B cell (primary cell): ENCODE measurements around the gene IGFL4. TPM values are rescaled to one million over a fixed set of nuclear protein-coding genes. Genes with fewer than 3 reads are reported as not detected.
A peak's percentile ranks its signal among the peaks of the same experiment; 100 is the strongest.

ENCODE experiments used
- ATAC-seq: fragments of 200-7000 bp; cut with Tn5 transposase; one replicate; pipeline ENCODE4 v1.10.0; 2021; ENCODE audit warnings: low read depth, mild to moderate bottlenecking, moderate number of reproducible peaks, moderate library complexity
- CTCF ChIA-PET: fragments of 350-600 bp; sonication (Branson Sonifier 250); formaldehyde crosslinking; loops from one replicate; lab custom pipeline; 2021; ENCODE audit warnings: antibody characterized with exemption, inconsistent platforms; lab: Charles Lee
- POLR2A ChIA-PET: fragments of 350-600 bp; sonication (Branson Sonifier 250); formaldehyde crosslinking; loops from one replicate; lab custom pipeline; 2021; ENCODE audit warnings: antibody characterized with exemption; lab: Charles Lee
- DNase-seq: peaks from one replicate; pipeline ENCODE4 v3.0.0; 2013
- H2AFZ ChIP-seq: 2 replicates; pipeline ENCODE4 v1.6.1; 2012; ENCODE audit warnings: mild to moderate bottlenecking, low read depth, low read length; ENCODE audit not compliant: insufficient read depth, poor library complexity, severe bottlenecking
- H3K27ac ChIP-seq, 2 donors: 1 replicate in 1 of 2; 2 replicates in 1 of 2; pipeline ENCODE4 v1.5.1; 2012 to 2013; ENCODE audit warnings: low read length in 2 of 2, mild to moderate bottlenecking in 2 of 2, moderate library complexity in 1 of 2
- H3K27me3 ChIP-seq, 4 experiments: fragments of 200-600 bp in 1 of 4; sonication (generic) in 1 of 4; replicated peaks in 1 of 4; 1 replicate in 2 of 4; 2 replicates in 2 of 4; pipeline versions ENCODE4 v1.6.1 to v1.7.0; 2013 to 2016; ENCODE audit warnings: low read length in 3 of 4, mild to moderate bottlenecking in 2 of 4, mixed read lengths in 1 of 4, moderate library complexity in 1 of 4; ENCODE audit not compliant: insufficient read depth in 4 of 4, control insufficient read depth in 3 of 4; ENCODE audit errors: control extremely low read depth in 1 of 4
- H3K36me3 ChIP-seq, 2 experiments: replicated peaks in 1 of 2; 1 replicate in 1 of 2; 2 replicates in 1 of 2; pipeline versions ENCODE4 v1.6.1 to v1.7.1; 2013; ENCODE audit warnings: low read length in 1 of 2; ENCODE audit not compliant: insufficient read depth in 2 of 2, control insufficient read depth in 1 of 2; ENCODE audit errors: control extremely low read depth in 1 of 2, extremely low read depth in 1 of 2
- H3K4me1 ChIP-seq, 2 donors: fragments of 200-600 bp in 1 of 2; sonication (generic) in 1 of 2; 1 replicate in 1 of 2; 2 replicates in 1 of 2; pipeline versions ENCODE4 v1.5.1 to v1.6.1; 2013 to 2017; ENCODE audit warnings: low read length in 2 of 2; ENCODE audit not compliant: control insufficient read depth in 2 of 2, insufficient read depth in 2 of 2
- H3K4me2 ChIP-seq: replicated peaks from 2 replicates; pipeline ENCODE3; 2012; ENCODE audit warnings: mild to moderate bottlenecking, low read depth, low read length; ENCODE audit not compliant: poor library complexity, severe bottlenecking
- H3K4me3 ChIP-seq, 5 experiments: fragments of 200-600 bp in 1 of 5; sonication (generic) in 1 of 5; 1 replicate in 3 of 5; 2 replicates in 2 of 5; pipeline versions ENCODE4 v1.5.1 to v1.7.0; 2011 to 2016; ENCODE audit warnings: low read length in 4 of 5, mild to moderate bottlenecking in 4 of 5, low read depth in 2 of 5, control low read depth in 1 of 5, moderate library complexity in 1 of 5; ENCODE audit not compliant: insufficient read depth in 1 of 5; ENCODE audit errors: control extremely low read depth in 1 of 5, extremely low read depth in 1 of 5
- H3K79me2 ChIP-seq: fragments of 200-600 bp; sonication (generic); one replicate; pipeline ENCODE4 v1.6.0; 2016; ENCODE audit warnings: low read length; ENCODE audit not compliant: control insufficient read depth, insufficient read depth
- H3K9ac ChIP-seq: fragments of 200-600 bp; sonication (generic); 2 replicates; pipeline ENCODE4 v1.6.1; 2017; ENCODE audit warnings: mild to moderate bottlenecking, low read length, moderate library complexity
- H3K9me3 ChIP-seq, 3 donors: one replicate each; pipeline versions ENCODE4 v1.6.1 to v1.7.1; 2013; ENCODE audit warnings: low read length in 2 of 3; ENCODE audit not compliant: control insufficient read depth in 2 of 3, insufficient read depth in 1 of 3; ENCODE audit errors: control extremely low read depth in 1 of 3
- H4K20me1 ChIP-seq: 2 replicates; pipeline ENCODE4 v1.6.0; 2012; ENCODE audit warnings: mild to moderate bottlenecking, low read length; ENCODE audit not compliant: insufficient read depth, control insufficient read depth, poor library complexity, severe bottlenecking
- H3K27ac Mint-ChIP-seq: one replicate; pipeline ENCODE4 v1.8.0; 2021; ENCODE audit warnings: mixed read lengths
- H3K27me3 Mint-ChIP-seq: one replicate; pipeline ENCODE4 v1.8.0; 2021; ENCODE audit warnings: mixed read lengths
- H3K4me1 Mint-ChIP-seq: one replicate; pipeline ENCODE4 v1.8.0; 2021; ENCODE audit warnings: mixed read lengths
- H3K4me3 Mint-ChIP-seq: one replicate; pipeline ENCODE4 v1.8.0; 2021; ENCODE audit warnings: mixed read lengths
- H3K9me3 Mint-ChIP-seq: one replicate; pipeline ENCODE4 v1.8.0; 2022; ENCODE audit warnings: mixed read lengths; ENCODE audit not compliant: insufficient read depth
- EZH2 ChIP-seq: IDR thresholded peaks from 2 replicates; pipeline ENCODE4 v1.6.1; 2012; ENCODE audit warnings: borderline replicate concordance, low read depth, mild to moderate bottlenecking, moderate library complexity, low read length; ENCODE audit not compliant: insufficient read depth, poor library complexity, severe bottlenecking
- WGBS: methylation state at CpG from one replicate; pipeline ENCODE4 v1.1.5; 2013; ENCODE audit warnings: missing lambda C conversion rate; ENCODE audit not compliant: insufficient coverage; 5-methylcytosine and 5-hydroxymethylcytosine counted together
- intact Hi-C: fragments of 100-400 bp; cut with micrococcal nuclease; formaldehyde crosslinking; loops from one replicate; pipeline ENCODE4 v1.10.0; 2022
- polyA plus RNA-seq: library from polyadenylated mRNA; depleted of rRNA; stranded (reverse); fragments of >200 nt; gene quantifications from 2 replicates; pipeline ENCODE4 v1.2.3, GENCODE V29; 2012
- total RNA-seq, 2 donors: library from RNA; stranded (reverse); fragments of 120-200 nt in 1 of 2; gene quantifications; 1 replicate in 1 of 2; 2 replicates in 1 of 2; pipeline versions ENCODE4 v1.2.3 to v1.2.4, GENCODE V29; 2013 to 2022
- TF ChIP-seq, protein P1 (sequence below): fragments of 200-600 bp; IDR thresholded peaks from one replicate; pipeline ENCODE4 v1.8.0; 2022; ENCODE audit warnings: antibody characterized with exemption, mild to moderate bottlenecking

IGFL4 gene
- total and polyA plus RNA-seq, 2 donors (not counting 1 experiment from before 2014, with no cell fraction given) = not detected

DNA sequence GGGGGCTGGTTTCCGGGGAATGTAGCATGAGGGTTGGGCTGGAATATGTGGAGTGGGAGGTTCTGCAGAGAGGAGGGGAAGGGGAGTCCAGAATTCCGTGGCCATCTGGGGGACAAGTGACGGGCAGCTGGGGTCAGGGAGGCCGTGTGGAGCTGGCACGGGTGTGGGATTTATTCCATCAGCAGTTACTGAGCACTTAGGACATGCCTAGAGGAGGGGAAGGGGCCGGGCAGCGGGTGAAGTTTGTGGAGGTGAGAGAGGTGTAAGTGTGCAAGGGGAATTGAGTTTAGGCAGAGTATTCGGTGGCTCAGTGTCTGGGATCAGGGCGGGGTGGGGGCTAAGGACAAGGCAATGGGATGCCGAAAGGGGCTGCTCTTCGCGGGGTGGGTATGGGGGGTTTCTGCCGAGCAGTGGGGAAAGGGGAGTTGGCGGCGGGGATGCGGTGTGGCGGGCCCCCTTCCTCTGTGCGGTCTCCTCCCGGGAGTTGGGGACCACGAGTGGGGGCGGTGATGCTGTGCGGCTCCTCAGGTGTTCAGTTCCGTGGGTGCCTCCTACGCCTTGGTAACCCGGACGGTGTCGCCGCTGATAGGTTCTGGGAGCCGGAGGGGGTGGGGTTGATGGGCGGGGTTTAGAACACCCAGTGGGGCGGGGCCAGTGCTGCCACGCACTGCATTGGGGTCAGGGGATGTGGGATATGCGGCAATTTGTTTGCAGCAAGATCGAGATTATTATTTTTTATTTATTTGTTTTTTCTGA is 40.1 kb downstream of the IGFL4 start:
- H3K4me2 ChIP-seq = peak overlapping the region; percentile 69

More for the DNA sequence above, 40.1 kb downstream of the IGFL4 start:
- peak; percentile 97 for ATAC-seq
- intact Hi-C loops = no loop called here
- Histone ChIP-seq H3K27me3 (peaks cover 0 to 16% (median 7%) of the 10 kb centered on the region in 4 experiments), H3K4me1 (peaks cover 21 to 23% of the 10 kb centered on the region in 2 donors), H3K36me3 (no peaks in the 10 kb centered on the region), H3K27ac (no peak overlapping the region), H3K9ac (no peak overlapping the region), H3K9me3 (peaks cover 0 to 6% (median 0%) of the 10 kb centered on the region in 3 donors), H2AFZ (peak overlapping the region; percentile 41), H3K4me3 (peak overlapping the region in 1 of 5 experiments; percentile 8), H4K20me1 (peaks cover 34% of the 10 kb centered on the region), H3K79me2 (peaks cover 52% of the 10 kb centered on the region)
- peak overlapping the region; percentile 81 for H3K4me3 Mint-ChIP-seq
- DNase-seq = peak; percentile 76
- POLR2A ChIA-PET = no interaction called here
- WGBS = 3% methylated on average over 30 of the region's 34 CpGs
- no peaks in the 10 kb centered on the region for H3K9me3 Mint-ChIP-seq
- H3K27me3 Mint-ChIP-seq = peaks cover 20% of the 10 kb centered on the region
- TF ChIP-seq, protein P1, sequence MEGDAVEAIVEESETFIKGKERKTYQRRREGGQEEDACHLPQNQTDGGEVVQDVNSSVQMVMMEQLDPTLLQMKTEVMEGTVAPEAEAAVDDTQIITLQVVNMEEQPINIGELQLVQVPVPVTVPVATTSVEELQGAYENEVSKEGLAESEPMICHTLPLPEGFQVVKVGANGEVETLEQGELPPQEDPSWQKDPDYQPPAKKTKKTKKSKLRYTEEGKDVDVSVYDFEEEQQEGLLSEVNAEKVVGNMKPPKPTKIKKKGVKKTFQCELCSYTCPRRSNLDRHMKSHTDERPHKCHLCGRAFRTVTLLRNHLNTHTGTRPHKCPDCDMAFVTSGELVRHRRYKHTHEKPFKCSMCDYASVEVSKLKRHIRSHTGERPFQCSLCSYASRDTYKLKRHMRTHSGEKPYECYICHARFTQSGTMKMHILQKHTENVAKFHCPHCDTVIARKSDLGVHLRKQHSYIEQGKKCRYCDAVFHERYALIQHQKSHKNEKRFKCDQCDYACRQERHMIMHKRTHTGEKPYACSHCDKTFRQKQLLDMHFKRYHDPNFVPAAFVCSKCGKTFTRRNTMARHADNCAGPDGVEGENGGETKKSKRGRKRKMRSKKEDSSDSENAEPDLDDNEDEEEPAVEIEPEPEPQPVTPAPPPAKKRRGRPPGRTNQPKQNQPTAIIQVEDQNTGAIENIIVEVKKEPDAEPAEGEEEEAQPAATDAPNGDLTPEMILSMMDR = no peak
- no peak for TF ChIP-seq EZH2
- peaks cover 34% of the 10 kb centered on the region for H3K4me1 Mint-ChIP-seq
- CTCF ChIA-PET = interaction anchor here (1.4 to 1.6 kb wide), 2 partner anchors 10 to 28 kb away, joined by 3 to 5 read pairs; no protein-coding TSS in a partner anchor
- H3K27ac Mint-ChIP-seq = no peak overlapping the region
